ENCODE measurements around the gene RANBP3. TPM values are rescaled to one million over a fixed set of nuclear protein-coding genes. Genes with fewer than 3 reads are reported as not detected.
A peak's percentile ranks its signal among the peaks of the same experiment; 100 is the strongest.

RANBP3 gene
- total RNA-seq, 4 donors from 2014 or later, result 58.9 to 175 (median 65.0) TPM

- H3K9me3 ChIP-seq, result no peaks in the 10 kb centered on the region
- H3K36me3 ChIP-seq, result peaks cover 0 to 36% (median 15%) of the 10 kb centered on the region in 4 donors
- peaks cover 5 to 28% (median 27%) of the 10 kb centered on the region in 4 donors for H3K4me1 ChIP-seq
- intact Hi-C loops (cut with DNase I; ENCODE audit: low total_unique reads), result no loop called here
- TF ChIP-seq EP300 (IDR thresholded peaks at IDR 0.05; ENCODE audit: low read depth) (no peak), CTCF (IDR thresholded peaks at IDR 0.05) (no peak), POLR2A (IDR thresholded peaks at IDR 0.05) (no peak), POLR2AphosphoS5 (IDR thresholded peaks at IDR 0.05) (no peak)
- no peak overlapping the region for H3K4me3 ChIP-seq
- peak overlapping the region in 1 of 4 donors; percentile 12 for H3K27ac ChIP-seq
- H3K27me3 ChIP-seq, result no peaks in the 10 kb centered on the region
- 70% methylated on average over 11 of the region's 11 CpGs; no CpG with 5 or more reads in 1 of the 2 donors for WGBS, 2 donors (ENCODE audit: low coverage in 1 of 2)
- no peak for DNase-seq
- in situ Hi-C loops (cut with MboI; ENCODE audit: low pct_ligation_motif_present in 1 of 4, low pct_unique_long_range_greater_than_20kb in 1 of 4, low sequenced_read_pairs in 3 of 4), result no loop called here
These were observed 62.2 kb downstream of the RANBP3 start for GRCh38 chr19:5915782-5916165.

GRCh38 chr19:5914946-5915781, 62.8 kb downstream of the RANBP3 start:
- H3K27ac ChIP-seq, result peak overlapping the region in 2 of 4 donors; percentile 65 to 73
- in situ Hi-C loops (cut with MboI; ENCODE audit: low pct_ligation_motif_present in 1 of 4, low pct_unique_long_range_greater_than_20kb in 1 of 4, low sequenced_read_pairs in 3 of 4) (no loop called here), intact Hi-C loops (cut with DNase I; ENCODE audit: low total_unique reads) (no loop called here)
- no peak overlapping the region for H3K4me3 ChIP-seq
- DNase-seq, result peak; percentile 62
- TF ChIP-seq POLR2AphosphoS5 (IDR thresholded peaks at IDR 0.05), result no peak
- no peak for TF ChIP-seq POLR2A (IDR thresholded peaks at IDR 0.05)
- TF ChIP-seq CTCF (IDR thresholded peaks at IDR 0.05), result no peak
- TF ChIP-seq EP300 (IDR thresholded peaks at IDR 0.05; ENCODE audit: low read depth), result no peak
- peaks cover 0 to 34% (median 15%) of the 10 kb centered on the region in 4 donors for H3K36me3 ChIP-seq
- no peaks in the 10 kb centered on the region for H3K27me3 ChIP-seq
- H3K9me3 ChIP-seq, result no peaks in the 10 kb centered on the region
- WGBS, 2 donors (ENCODE audit: low coverage in 1 of 2), result 60 to 61% methylated on average over 3 to 36 of the region's 42 CpGs
- peaks cover 5 to 28% (median 27%) of the 10 kb centered on the region in 4 donors for H3K4me1 ChIP-seq

GRCh38 chr19:5914358-5914774, 63.6 kb downstream of the RANBP3 start:
- Histone ChIP-seq H3K4me1 (peaks cover 5 to 28% (median 27%) of the 10 kb centered on the region in 4 donors), H3K9me3 (no peaks in the 10 kb centered on the region), H3K27me3 (no peaks in the 10 kb centered on the region), H3K36me3 (peaks cover 0 to 30% (median 13%) of the 10 kb centered on the region in 4 donors), H3K27ac (peak overlapping the region; percentile 20 to 73 (median 54)), H3K4me3 (no peak overlapping the region)
- TF ChIP-seq EP300 (IDR thresholded peaks at IDR 0.05; ENCODE audit: low read depth) (no peak), POLR2AphosphoS5 (IDR thresholded peaks at IDR 0.05) (no peak), CTCF (IDR thresholded peaks at IDR 0.05) (no peak), POLR2A (IDR thresholded peaks at IDR 0.05) (no peak)
- 44% methylated on average over 8 of the region's 22 CpGs; no CpG with 5 or more reads in 1 of the 2 donors for WGBS, 2 donors (ENCODE audit: low coverage in 1 of 2)
- intact Hi-C loops (cut with DNase I; ENCODE audit: low total_unique reads), result no loop called here
- in situ Hi-C loops (cut with MboI; ENCODE audit: low pct_ligation_motif_present in 1 of 4, low pct_unique_long_range_greater_than_20kb in 1 of 4, low sequenced_read_pairs in 3 of 4), result no loop called here
- no peak for DNase-seq

GRCh38 chr19:5913739-5914357, 64.1 kb downstream of the RANBP3 start, which contains the start of gene CAPS:
TSS of gene CAPS (plus strand) at chr19:5914254. CDS start at chr19:5914407, 153 bp downstream.
- peaks cover 0 to 25% (median 10%) of the 10 kb centered on the region in 4 donors for H3K36me3 ChIP-seq
- TF ChIP-seq EP300 (IDR thresholded peaks at IDR 0.05; ENCODE audit: low read depth) (no peak), POLR2AphosphoS5 (IDR thresholded peaks at IDR 0.05) (peak in 2 of 3 donors; percentile 44 to 47), POLR2A (IDR thresholded peaks at IDR 0.05) (peak; percentile 46)
- no peak within 1 kb of the TSS for H3K4me3 ChIP-seq
- H3K27ac ChIP-seq, result peak within 1 kb of the TSS; percentile 20 to 73 (median 54)
- DNase-seq, result peak; percentile 78
- H3K9me3 ChIP-seq, result no peaks in the 10 kb centered on the region
- in situ Hi-C loops (cut with MboI; ENCODE audit: low pct_ligation_motif_present in 1 of 4, low pct_unique_long_range_greater_than_20kb in 1 of 4, low sequenced_read_pairs in 3 of 4), result no loop called here
- WGBS, 2 donors (ENCODE audit: low coverage in 1 of 2), result 58% methylated on average over 6 of the region's 10 CpGs; no CpG with 5 or more reads in 1 of the 2 donors
- intact Hi-C loops (cut with DNase I; ENCODE audit: low total_unique reads), result no loop called here
- peaks cover 5 to 28% (median 27%) of the 10 kb centered on the region in 4 donors for H3K4me1 ChIP-seq
- no peaks in the 10 kb centered on the region for H3K27me3 ChIP-seq
